Pancreas (tissue), 10 donors: ENCODE data around the gene DDI2. TPM values are rescaled to one million over a fixed set of nuclear protein-coding genes. Genes with fewer than 3 reads are reported as not detected.

Experiments used
- ATAC-seq, 4 donors: fragments of 200-7000 bp; cut with Tn5 transposase; one replicate each; pipeline versions ENCODE4 v1.8.0 to v1.9.1; 2020; ENCODE audit warnings: mild to moderate bottlenecking in 4 of 4, moderate library complexity in 4 of 4
- DNase-seq, 6 donors: peaks; one replicate each; pipeline ENCODE4 v3.0.0-alpha.2; 2020
- FAIRE-seq: peaks from 2 replicates; lab custom pipeline; 2012; peaks lifted over from hg19 to GRCh38; lab: Jason Lieb, UNC
- H3K27ac ChIP-seq, 4 donors: fragments of 200-600 bp; sonication (generic); 1 replicate in 3 of 4; 2 replicates in 1 of 4; pipeline versions ENCODE4 v1.5.0 to v1.8.0; 2020
- H3K27me3 ChIP-seq, 4 donors: fragments of 200-600 bp; one replicate each; pipeline ENCODE4 v1.8.0; 2021
- H3K36me3 ChIP-seq, 3 donors: fragments of 200-600 bp; sonication (generic) in 1 of 3; one replicate each; pipeline versions ENCODE4 v1.5.0 to v1.8.0; 2020 to 2021
- H3K4me1 ChIP-seq, 3 donors: fragments of 200-600 bp; one replicate each; pipeline ENCODE4 v1.8.0; 2021
- H3K4me3 ChIP-seq, 4 donors: fragments of 200-600 bp; sonication (generic) in 2 of 4; one replicate each; pipeline versions ENCODE4 v1.5.0 to v1.8.0; 2020 to 2021
- H3K9me3 ChIP-seq, 4 donors: fragments of 200-600 bp; one replicate each; pipeline ENCODE4 v1.8.0; 2021
- WGBS, 2 donors: extraction: QIAGEN DNeasy Blood & Tissue Kit; methylation state at CpG; one replicate each; pipeline ENCODE4 v1.1.7; 2013; 5-methylcytosine and 5-hydroxymethylcytosine counted together
- intact Hi-C, 3 donors: fragments of 100-400 bp; cut with DNase I; formaldehyde crosslinking; loops; one replicate each; pipeline versions ENCODE4 v1.11.1 to v1.14.2; 2022
- polyA plus RNA-seq, 2 donors: library from polyadenylated mRNA; stranded (reverse); fragments of 200-250 nt; gene quantifications; one replicate each; pipeline ENCODE4 v1.2.3, GENCODE V29; 2013
- total RNA-seq, 6 donors: library from RNA; stranded (reverse); fragmentation: NEBNext Ultra II Directional in 4 of 6; extraction: Animal tissue kit (Norgen Biotek cat#: 25700) in 4 of 6; gene quantifications; one replicate each; pipeline versions ENCODE4 v1.2.1 to v1.2.4, GENCODE V29; 2021 to 2023
- TF ChIP-seq, protein P1 (sequence below), 4 donors: fragments of 200-600 bp; sonication (generic) in 3 of 4; IDR thresholded peaks; one replicate each; pipeline versions ENCODE4 v1.5.0 to v1.8.0; 2021; ENCODE audit warnings: antibody characterized with exemption in 4 of 4
- donor health status: healthy with polysubstance abuse.
- donor health status: DM: no; HTN: no; CAD: no; lungs with moderate emphysema.
- donor health status: DM: no; HTN: no; CAD: no.
- donor health status: control.
- donor health status: control.
- donor health status: Bipolar disorder and iron deficiency.
- donor health status: DM: yes; HTN: yes; CAD: no.
- donor health status: DM: no; HTN: no; CAD: no.
- donor health status: DM: no; HTN: no; CAD: no.
- donor health status: DM: yes; HTN: yes; CAD: no.

DDI2 gene
- total RNA-seq (10 to 100 TPM; 12.5 to 17.8 (median 16.3) TPM), polyA plus RNA-seq (1 to 10 TPM; 4.7 to 7.0 TPM)

DNA sequence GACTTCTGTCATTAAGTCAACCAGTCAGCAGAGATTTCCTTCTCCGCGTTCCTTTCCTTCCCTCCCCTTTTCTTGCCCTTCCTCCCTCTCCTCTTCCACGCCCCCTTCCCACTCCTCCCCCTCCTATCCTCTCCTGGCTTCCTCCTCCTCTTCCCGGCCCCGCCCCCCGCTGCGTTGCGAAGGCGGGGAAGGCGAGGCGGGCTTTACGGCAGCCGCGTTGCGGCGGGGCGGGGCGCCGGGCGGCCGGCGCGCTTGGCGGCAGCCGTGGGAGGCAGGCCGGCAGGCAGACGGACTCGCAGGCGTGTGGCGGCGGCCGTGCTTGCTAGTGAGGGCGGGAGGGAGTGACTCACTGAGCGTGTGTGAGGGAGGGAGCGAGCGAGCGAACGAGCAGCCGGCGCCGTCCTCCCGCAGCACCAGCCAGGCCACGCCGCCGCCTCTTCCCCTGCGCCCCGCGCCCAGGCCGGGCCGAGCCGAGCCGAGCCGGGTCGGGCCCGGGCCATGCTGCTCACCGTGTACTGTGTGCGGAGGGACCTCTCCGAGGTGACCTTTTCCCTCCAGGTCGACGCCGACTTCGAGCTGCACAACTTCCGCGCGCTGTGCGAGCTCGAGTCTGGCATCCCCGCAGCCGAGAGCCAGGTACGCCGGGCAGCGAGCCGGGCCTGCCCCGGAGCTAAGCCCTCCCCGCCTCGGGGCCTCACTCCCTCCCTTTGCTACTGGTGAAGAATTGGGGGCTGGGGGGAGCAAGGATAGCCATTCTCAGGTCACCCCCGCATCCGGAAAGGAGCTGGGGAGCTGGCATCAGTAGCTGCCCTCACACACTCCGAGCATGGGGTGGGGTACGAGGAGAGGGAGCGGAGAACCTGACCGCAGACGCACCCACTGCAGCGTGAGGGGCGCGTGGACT, at the start of gene DDI2:
Gene DDI2 (plus strand): TSS at position 286 of the 904 bp plus-strand sequence. CDS start 213 bp downstream, at position 499.
- TF ChIP-seq, protein P1, sequence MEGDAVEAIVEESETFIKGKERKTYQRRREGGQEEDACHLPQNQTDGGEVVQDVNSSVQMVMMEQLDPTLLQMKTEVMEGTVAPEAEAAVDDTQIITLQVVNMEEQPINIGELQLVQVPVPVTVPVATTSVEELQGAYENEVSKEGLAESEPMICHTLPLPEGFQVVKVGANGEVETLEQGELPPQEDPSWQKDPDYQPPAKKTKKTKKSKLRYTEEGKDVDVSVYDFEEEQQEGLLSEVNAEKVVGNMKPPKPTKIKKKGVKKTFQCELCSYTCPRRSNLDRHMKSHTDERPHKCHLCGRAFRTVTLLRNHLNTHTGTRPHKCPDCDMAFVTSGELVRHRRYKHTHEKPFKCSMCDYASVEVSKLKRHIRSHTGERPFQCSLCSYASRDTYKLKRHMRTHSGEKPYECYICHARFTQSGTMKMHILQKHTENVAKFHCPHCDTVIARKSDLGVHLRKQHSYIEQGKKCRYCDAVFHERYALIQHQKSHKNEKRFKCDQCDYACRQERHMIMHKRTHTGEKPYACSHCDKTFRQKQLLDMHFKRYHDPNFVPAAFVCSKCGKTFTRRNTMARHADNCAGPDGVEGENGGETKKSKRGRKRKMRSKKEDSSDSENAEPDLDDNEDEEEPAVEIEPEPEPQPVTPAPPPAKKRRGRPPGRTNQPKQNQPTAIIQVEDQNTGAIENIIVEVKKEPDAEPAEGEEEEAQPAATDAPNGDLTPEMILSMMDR (IDR thresholded peaks at IDR 0.05): no peak
- peak within 1 kb of the TSS; percentile 53 to 95 (median 90) for H3K4me3 ChIP-seq
- intact Hi-C loops: no loop called here
- H3K9me3 ChIP-seq: no peaks in the 10 kb centered on the region
- DNase-seq (peak; percentile 97 to 99 (median 98)), FAIRE-seq (no peak), ATAC-seq (peak; percentile 91 to 93 (median 92))
- 0 to 1% methylated on average over 74 to 86 of the region's 86 CpGs for WGBS, 2 donors
- H3K4me1 ChIP-seq: peaks cover 15 to 45% (median 32%) of the 10 kb centered on the region in 3 donors
- peak within 1 kb of the TSS; percentile 88 to 98 (median 96) for H3K27ac ChIP-seq
- H3K36me3 ChIP-seq: no peaks in the 10 kb centered on the region
- no peaks in the 10 kb centered on the region for H3K27me3 ChIP-seq

DNA sequence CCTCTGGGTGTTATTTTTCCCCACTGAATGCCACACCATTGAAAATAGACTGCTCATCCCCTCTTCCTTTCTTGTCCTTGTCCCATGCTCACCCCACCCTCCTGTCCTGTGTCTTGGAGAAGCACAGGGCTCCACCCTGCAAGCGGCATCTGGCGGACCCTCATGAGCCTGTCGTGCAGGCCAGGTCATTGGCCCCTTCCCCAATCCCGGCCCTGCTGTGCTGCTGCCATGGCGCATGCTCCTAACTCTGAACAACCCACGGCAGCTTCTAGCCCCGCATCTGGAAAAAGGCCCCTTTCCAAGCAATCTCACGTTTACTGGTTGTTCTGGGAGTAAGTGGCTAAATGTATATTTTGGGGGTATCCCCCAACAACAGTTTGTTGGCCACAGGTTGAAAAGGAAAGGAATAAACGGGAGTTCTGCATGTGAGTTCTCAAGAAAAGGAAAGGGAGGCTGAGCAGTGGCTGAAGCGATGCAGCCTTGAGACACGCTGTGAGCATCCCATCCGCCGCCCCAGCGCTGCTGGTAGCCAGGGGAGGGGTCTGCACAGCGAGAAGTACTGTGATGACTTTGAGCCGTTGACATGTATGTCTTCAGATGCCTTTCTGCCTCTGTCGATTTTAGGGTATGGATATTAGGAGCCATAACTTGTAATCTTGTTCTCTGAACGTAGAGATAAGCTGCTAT, 48.7 kb upstream of the DDI2 start:
- no peak for DNase-seq
- Histone ChIP-seq H3K9me3 (no peaks in the 10 kb centered on the region), H3K4me3 (no peak overlapping the region), H3K36me3 (peaks cover 10 to 71% (median 38%) of the 10 kb centered on the region in 3 donors), H3K4me1 (no peaks in the 10 kb centered on the region), H3K27ac (no peak overlapping the region), H3K27me3 (no peaks in the 10 kb centered on the region)
- TF ChIP-seq, protein P1 (IDR thresholded peaks at IDR 0.05): no peak
- no peak for FAIRE-seq
- no peak for ATAC-seq
- intact Hi-C loops: no loop called here
- WGBS, 2 donors: 89 to 91% methylated on average over 18 of the region's 18 CpGs

DNA sequence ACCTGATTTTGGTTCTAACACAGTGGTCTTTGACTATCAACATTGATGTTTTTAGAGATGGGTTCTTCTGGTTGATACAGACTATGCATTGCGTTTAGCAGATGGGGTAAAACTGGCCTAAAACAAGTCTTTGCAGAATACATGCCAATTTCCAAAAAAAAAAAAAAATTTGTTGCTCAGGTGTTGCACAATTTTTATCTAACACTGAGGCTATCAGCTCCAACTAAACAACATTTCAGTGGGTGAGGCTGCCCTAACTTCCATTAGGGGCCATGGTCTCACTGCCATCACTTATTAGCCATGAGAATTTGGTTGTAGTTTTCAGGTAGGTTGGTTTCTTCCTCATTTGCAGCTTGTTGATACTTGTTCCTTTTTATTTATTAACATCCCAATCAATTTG, 46.4 kb upstream of the DDI2 start:
- Histone ChIP-seq H3K4me3 (no peak overlapping the region), H3K27me3 (no peaks in the 10 kb centered on the region), H3K4me1 (no peaks in the 10 kb centered on the region), H3K36me3 (peaks cover 0 to 50% (median 17%) of the 10 kb centered on the region in 3 donors), H3K9me3 (no peaks in the 10 kb centered on the region), H3K27ac (no peak overlapping the region)
- FAIRE-seq (no peak), ATAC-seq (no peak), DNase-seq (no peak)
- TF ChIP-seq, protein P1 (IDR thresholded peaks at IDR 0.05): no peak
- intact Hi-C loops: no loop called here
- WGBS, 2 donors: 86% methylated on average over 1 of the region's 1 CpG

DNA sequence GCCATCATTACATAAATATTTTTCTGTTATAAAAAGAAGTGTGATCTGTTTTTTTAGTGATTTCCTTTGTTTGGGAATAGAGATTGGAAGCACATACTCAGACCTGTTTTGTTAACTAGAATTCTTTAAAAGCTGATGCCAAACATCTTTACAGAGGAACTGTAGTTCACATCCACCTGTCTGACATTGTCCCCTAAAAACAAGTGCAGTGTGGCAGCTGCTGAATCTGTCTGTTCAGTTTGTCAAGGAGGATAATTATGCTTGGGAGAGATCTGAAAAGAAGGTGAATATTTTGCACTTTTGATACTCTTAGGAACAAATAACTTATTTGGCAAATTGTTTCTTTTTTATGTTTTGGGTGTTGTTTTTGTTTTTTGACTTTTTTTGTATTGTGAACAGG, 46.0 kb upstream of the DDI2 start:
- intact Hi-C loops: no loop called here
- Histone ChIP-seq H3K4me3 (no peak overlapping the region), H3K27ac (no peak overlapping the region), H3K4me1 (no peaks in the 10 kb centered on the region), H3K27me3 (no peaks in the 10 kb centered on the region), H3K9me3 (no peaks in the 10 kb centered on the region), H3K36me3 (peaks cover 0 to 46% (median 13%) of the 10 kb centered on the region in 3 donors)
- ATAC-seq (no peak), DNase-seq (no peak), FAIRE-seq (no peak)
- TF ChIP-seq, protein P1 (IDR thresholded peaks at IDR 0.05): no peak
